ENCODE data around the gene RASGRF2.

- TF ChIP-seq, protein P1, sequence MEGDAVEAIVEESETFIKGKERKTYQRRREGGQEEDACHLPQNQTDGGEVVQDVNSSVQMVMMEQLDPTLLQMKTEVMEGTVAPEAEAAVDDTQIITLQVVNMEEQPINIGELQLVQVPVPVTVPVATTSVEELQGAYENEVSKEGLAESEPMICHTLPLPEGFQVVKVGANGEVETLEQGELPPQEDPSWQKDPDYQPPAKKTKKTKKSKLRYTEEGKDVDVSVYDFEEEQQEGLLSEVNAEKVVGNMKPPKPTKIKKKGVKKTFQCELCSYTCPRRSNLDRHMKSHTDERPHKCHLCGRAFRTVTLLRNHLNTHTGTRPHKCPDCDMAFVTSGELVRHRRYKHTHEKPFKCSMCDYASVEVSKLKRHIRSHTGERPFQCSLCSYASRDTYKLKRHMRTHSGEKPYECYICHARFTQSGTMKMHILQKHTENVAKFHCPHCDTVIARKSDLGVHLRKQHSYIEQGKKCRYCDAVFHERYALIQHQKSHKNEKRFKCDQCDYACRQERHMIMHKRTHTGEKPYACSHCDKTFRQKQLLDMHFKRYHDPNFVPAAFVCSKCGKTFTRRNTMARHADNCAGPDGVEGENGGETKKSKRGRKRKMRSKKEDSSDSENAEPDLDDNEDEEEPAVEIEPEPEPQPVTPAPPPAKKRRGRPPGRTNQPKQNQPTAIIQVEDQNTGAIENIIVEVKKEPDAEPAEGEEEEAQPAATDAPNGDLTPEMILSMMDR (IDR thresholded peaks at IDR 0.05), result no peak
- no peak for TF ChIP-seq ZFX (IDR thresholded peaks at IDR 0.05; ENCODE audit: borderline replicate concordance)
Observed at GRCh38 chr5:81023261-81023970, 63.3 kb downstream of the RASGRF2 start.
